ENCODE measurements around the gene SIK3.
A peak's percentile ranks its signal among the peaks of the same experiment; 100 is the strongest.
"Not testable (repeated sequence)": the region's sequence is repeated elsewhere in the genome, so short reads cannot be mapped to it uniquely, and the experiment has no call there.

Gene SIK3

DNA sequence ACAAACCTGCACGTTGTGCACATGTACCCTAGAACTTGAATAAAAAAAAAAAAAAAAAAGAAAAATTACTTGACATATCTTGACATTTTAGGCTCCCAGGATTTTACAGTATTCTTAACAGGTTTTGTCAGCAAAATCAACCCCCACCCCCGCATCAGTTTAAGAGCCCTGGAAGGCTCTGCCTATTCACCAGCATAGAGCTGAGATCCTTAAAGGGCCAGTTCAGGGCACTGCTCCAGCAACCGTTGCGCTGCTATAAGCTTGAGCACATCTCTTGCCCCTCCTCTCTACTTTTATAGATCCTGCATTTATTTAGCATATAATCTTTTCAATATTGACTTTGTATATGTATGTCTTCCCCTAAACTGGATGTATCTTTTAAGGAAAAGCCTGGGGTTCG is 45.2 kb upstream of the SIK3 start:
- TF ChIP-seq, protein P1, sequence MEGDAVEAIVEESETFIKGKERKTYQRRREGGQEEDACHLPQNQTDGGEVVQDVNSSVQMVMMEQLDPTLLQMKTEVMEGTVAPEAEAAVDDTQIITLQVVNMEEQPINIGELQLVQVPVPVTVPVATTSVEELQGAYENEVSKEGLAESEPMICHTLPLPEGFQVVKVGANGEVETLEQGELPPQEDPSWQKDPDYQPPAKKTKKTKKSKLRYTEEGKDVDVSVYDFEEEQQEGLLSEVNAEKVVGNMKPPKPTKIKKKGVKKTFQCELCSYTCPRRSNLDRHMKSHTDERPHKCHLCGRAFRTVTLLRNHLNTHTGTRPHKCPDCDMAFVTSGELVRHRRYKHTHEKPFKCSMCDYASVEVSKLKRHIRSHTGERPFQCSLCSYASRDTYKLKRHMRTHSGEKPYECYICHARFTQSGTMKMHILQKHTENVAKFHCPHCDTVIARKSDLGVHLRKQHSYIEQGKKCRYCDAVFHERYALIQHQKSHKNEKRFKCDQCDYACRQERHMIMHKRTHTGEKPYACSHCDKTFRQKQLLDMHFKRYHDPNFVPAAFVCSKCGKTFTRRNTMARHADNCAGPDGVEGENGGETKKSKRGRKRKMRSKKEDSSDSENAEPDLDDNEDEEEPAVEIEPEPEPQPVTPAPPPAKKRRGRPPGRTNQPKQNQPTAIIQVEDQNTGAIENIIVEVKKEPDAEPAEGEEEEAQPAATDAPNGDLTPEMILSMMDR (IDR thresholded peaks at IDR 0.05; ENCODE audit: insufficient read depth, low read length, poor library complexity, severe bottlenecking) = no peak
- no peak for DNase-seq (ENCODE audit: extremely low read depth, insufficient read length)

DNA sequence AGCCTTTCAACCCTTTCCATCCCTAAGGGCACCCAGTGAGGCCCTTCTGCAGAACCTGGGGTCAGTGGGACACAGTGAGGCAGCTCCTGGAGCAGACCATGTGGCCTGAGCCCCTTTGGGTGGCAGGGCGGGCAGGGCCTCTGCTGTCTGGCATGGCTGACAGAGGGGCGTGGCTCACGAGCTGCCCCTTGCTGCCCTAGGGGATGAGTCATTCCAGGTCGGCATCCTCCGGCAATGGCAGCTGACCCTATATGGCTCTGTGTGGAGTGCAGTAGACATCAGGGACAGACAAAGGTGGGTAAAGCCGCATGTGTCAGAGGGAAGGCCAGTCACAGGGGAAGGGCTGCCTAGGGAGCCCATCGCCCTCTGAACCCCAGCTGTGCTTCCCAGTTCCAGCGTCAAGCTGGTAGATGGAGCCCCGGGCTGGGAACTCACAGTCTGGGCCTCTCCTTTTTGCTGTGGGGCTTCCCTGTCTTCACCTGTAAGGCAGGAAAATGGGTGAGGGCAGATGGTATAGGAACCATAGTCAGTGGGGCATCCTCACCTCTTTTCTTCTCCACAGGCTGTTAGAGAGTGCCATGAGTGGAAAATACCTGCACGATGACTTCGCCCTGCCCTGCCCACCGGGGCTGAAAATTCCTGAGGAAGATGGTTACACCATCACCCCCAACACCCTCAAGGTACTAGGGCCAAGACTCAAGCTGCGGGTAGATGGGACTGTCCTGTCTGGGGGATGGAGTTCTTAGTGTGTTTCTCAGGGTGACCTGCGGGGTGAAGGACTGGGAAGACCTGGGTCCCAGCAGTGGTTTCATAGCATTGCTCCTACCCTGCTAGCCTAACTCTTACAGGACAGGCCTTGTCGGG is 39.2 kb upstream of the SIK3 start:
- not testable (repeated sequence) for DNase-seq (ENCODE audit: extremely low read depth, insufficient read length); H3K27me3 ChIP-seq (replicated peaks; ENCODE audit: control insufficient read depth, insufficient read depth, low read length); H3K36me3 ChIP-seq (ENCODE audit: control insufficient read depth, insufficient read depth, low read length); H3K4me3 ChIP-seq (replicated peaks; ENCODE audit: low read depth, low read length)

More for the DNA sequence above, 45.2 kb upstream of the SIK3 start:
- Histone ChIP-seq H3K4me3 (replicated peaks; ENCODE audit: low read depth, low read length) (peak overlapping the region; percentile 94), H3K36me3 (ENCODE audit: control insufficient read depth, insufficient read depth, low read length) (peaks cover 2% of the 10 kb centered on the region), H3K27me3 (replicated peaks; ENCODE audit: control insufficient read depth, insufficient read depth, low read length) (no peaks in the 10 kb centered on the region)

DNA sequence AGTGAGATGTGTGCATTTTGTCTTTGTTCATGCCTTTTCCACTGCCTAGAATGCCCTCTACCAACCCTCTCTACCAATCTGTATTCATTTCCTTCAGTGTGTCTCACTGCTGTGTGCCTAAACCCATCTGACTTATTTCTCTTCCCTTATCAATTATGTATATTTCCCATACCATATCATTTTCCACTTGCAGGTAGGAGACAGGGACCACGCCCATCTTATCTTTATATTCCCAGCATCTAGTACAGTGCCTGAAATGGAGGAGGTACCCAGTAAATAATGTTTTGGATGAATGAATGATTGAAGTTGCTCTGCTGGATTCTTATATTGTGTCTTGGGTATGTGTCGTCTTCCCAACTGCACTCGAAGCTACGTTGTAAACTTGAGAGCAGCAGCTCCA is 36.8 kb upstream of the SIK3 start:
- H3K4me3 ChIP-seq (replicated peaks; ENCODE audit: low read depth, low read length); DNase-seq (ENCODE audit: extremely low read depth, insufficient read length); H3K36me3 ChIP-seq (ENCODE audit: control insufficient read depth, insufficient read depth, low read length); H3K27me3 ChIP-seq (replicated peaks; ENCODE audit: control insufficient read depth, insufficient read depth, low read length): not testable (repeated sequence)

DNA sequence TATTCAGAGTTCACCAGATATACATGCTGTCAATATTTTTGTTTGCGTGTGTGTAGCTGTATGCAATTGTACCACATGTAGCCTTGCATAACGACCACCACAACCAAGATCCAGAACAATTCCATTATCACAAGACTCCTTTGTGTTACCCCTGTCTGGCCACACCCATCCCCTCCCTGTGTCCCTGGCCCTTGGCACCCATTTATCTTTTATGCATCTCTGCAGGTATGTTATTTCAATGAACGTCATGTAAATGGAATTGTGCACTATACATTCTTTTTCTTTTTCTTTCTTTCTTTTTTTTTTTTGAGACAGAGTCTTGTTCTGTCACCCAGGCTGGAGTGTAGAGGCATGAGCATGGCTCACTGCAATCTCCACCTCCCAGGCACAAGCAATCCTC is 36.2 kb upstream of the SIK3 start:
- TF ChIP-seq, protein P1 (IDR thresholded peaks at IDR 0.05; ENCODE audit: insufficient read depth, low read length, poor library complexity, severe bottlenecking) = no peak
- DNase-seq (ENCODE audit: extremely low read depth, insufficient read length) = no peak
- Histone ChIP-seq H3K27me3 (replicated peaks; ENCODE audit: control insufficient read depth, insufficient read depth, low read length) (no peaks in the 10 kb centered on the region), H3K36me3 (ENCODE audit: control insufficient read depth, insufficient read depth, low read length) (no peaks in the 10 kb centered on the region), H3K4me3 (replicated peaks; ENCODE audit: low read depth, low read length) (no peak overlapping the region)

DNA sequence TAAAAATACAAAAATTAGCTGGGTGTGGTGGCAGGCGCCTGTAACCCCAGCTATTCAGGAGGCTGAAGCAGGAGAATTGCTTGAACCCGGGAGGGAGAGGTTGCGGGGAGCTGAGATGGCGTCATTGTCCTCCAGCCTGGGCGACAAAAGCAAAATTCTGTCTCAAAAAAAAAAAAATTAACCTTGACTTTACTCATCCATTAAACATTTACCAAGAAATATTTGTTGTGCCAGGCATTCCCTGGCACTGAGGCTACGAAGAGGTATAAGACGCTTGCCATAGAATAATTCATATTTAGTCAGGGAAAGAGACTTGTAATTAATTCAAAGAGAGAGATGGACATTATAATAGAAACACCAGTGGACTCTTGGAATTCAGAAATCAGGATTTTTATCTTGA is 32.7 kb upstream of the SIK3 start:
- H3K36me3 ChIP-seq (ENCODE audit: control insufficient read depth, insufficient read depth, low read length) = no peaks in the 10 kb centered on the region
- no peaks in the 10 kb centered on the region for H3K27me3 ChIP-seq (replicated peaks; ENCODE audit: control insufficient read depth, insufficient read depth, low read length)
- TF ChIP-seq, protein P1 (IDR thresholded peaks at IDR 0.05; ENCODE audit: insufficient read depth, low read length, poor library complexity, severe bottlenecking) = no peak
- DNase-seq (ENCODE audit: extremely low read depth, insufficient read length) = no peak
- H3K4me3 ChIP-seq (replicated peaks; ENCODE audit: low read depth, low read length) = no peak overlapping the region

DNA sequence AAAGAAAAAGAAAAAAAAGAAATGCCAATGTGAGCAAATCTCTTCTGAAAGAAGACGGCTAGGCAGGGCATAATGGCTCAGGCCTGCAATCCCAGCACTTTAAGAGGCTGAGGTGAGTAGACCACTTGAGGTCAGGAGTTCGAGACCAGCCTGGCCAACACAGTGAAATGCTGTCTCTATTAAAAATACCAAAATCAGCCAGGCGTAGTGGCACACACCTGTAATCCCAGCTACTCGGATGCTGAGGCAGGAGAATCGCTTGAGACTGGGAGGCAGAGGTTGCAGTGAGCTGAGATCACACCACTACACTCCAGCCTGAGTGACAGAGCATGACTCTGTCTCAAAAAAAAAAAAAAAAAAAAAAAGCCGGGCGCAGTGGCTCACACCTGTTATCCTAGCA is 32.2 kb upstream of the SIK3 start:
- not testable (repeated sequence) for H3K4me3 ChIP-seq (replicated peaks; ENCODE audit: low read depth, low read length); H3K36me3 ChIP-seq (ENCODE audit: control insufficient read depth, insufficient read depth, low read length); DNase-seq (ENCODE audit: extremely low read depth, insufficient read length); H3K27me3 ChIP-seq (replicated peaks; ENCODE audit: control insufficient read depth, insufficient read depth, low read length)

DNA sequence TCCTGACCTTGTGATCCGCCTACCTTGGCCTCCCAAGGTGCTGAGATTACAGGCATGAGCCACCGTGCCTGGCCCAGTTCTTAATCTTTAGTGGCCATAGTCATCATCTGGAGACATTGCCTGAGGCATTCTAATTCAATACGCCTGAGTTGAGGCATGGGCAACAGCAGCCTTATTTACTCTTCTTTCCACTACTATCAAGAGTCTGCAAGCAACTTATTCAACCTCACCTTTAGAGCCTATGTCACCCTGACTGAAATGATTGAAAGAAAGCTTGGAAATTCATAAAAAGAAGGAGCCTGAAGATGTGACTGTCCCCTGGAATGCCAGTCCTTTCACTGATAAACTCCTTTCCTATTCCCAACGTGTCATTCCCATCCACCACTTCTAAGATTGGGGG is 30.1 kb upstream of the SIK3 start:
- TF ChIP-seq, protein P1 (IDR thresholded peaks at IDR 0.05; ENCODE audit: insufficient read depth, low read length, poor library complexity, severe bottlenecking) = no peak
- Histone ChIP-seq H3K36me3 (ENCODE audit: control insufficient read depth, insufficient read depth, low read length) (no peaks in the 10 kb centered on the region), H3K27me3 (replicated peaks; ENCODE audit: control insufficient read depth, insufficient read depth, low read length) (no peaks in the 10 kb centered on the region), H3K4me3 (replicated peaks; ENCODE audit: low read depth, low read length) (no peak overlapping the region)
- DNase-seq (ENCODE audit: extremely low read depth, insufficient read length) = no peak
